ENCODE data around the gene CKS2. TPM values are rescaled to one million over a fixed set of nuclear protein-coding genes. Genes with fewer than 3 reads are reported as not detected.
"Not testable (repeated sequence)": the region's sequence is repeated elsewhere in the genome, so short reads cannot be mapped to it uniquely, and the experiment has no call there.

CKS2 gene
- total and polyA plus RNA-seq, 10 donors, result 9.2 to 142 (median 20.3) TPM

- TF ChIP-seq POLR2A (IDR thresholded peaks at IDR 0.05) (no peak), POLR2AphosphoS5 (IDR thresholded peaks at IDR 0.05) (no peak)
- TF ChIP-seq, protein P1, sequence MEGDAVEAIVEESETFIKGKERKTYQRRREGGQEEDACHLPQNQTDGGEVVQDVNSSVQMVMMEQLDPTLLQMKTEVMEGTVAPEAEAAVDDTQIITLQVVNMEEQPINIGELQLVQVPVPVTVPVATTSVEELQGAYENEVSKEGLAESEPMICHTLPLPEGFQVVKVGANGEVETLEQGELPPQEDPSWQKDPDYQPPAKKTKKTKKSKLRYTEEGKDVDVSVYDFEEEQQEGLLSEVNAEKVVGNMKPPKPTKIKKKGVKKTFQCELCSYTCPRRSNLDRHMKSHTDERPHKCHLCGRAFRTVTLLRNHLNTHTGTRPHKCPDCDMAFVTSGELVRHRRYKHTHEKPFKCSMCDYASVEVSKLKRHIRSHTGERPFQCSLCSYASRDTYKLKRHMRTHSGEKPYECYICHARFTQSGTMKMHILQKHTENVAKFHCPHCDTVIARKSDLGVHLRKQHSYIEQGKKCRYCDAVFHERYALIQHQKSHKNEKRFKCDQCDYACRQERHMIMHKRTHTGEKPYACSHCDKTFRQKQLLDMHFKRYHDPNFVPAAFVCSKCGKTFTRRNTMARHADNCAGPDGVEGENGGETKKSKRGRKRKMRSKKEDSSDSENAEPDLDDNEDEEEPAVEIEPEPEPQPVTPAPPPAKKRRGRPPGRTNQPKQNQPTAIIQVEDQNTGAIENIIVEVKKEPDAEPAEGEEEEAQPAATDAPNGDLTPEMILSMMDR (IDR thresholded peaks at IDR 0.05 in 8 of 11, conservative IDR thresholded peaks at IDR 0.05 in 3 of 11), result no peak
- no peaks in the 10 kb centered on the region for H3K36me3 ChIP-seq
- H3K9me3 ChIP-seq, result peaks cover 0 to 4% (median under 1%) of the 10 kb centered on the region in 8 donors
- H3K4me1 ChIP-seq, result peaks cover 0 to 7% (median 0%) of the 10 kb centered on the region in 6 donors
- intact Hi-C loops (cut with DNase I; ENCODE audit: low total_unique reads), result no loop called here
- H3K27ac ChIP-seq, result no peak overlapping the region
- no peak for DNase-seq
- H3K27me3 ChIP-seq (replicated peaks in 1 of 7), result no peaks in the 10 kb centered on the region
- no peak overlapping the region for H3K4me3 ChIP-seq
- 78 to 89% (median 82%) methylated on average over 2 of the region's 2 CpGs for WGBS, 5 donors
These were observed 29.9 kb upstream of the CKS2 start for GRCh38 chr9:89281106-89281505.

DNA sequence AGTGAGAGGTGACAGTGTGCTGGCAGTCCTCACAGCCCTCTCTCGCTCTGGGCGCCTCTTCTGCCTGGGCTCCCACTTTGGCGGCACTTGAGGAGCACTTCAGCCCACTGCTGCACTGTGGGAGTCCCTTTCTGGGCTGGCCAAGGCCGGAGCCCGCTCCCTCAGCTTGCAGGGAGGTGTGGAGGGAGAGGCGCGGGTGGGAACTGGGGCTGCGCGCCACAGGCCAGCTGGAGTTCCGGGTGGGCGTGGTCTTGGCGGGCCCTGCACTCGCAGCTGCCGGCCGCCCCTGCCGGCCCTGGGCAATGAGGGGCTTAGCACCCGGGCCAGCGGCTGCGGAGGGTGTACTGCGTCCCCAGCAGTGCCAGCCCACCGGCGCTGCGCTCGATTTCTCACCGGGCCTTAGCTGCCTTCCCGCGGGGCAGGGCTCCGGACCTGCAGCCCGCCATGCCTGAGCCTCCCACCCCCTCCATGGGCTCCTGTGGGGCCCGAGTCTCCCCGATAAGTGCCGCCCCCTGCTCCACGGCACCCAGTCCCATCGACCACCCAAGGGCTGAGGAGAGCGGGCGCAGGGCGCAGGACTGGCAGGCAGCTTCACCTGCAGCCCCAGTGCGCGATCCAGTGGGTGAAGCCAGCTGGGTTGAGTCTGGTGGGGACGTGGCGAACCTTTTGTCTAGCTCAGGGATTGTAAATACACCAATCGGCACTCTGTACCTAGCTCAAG lies 28.6 kb upstream of the CKS2 start:
- H3K27ac ChIP-seq; H3K27me3 ChIP-seq (replicated peaks in 1 of 7); H3K36me3 ChIP-seq; intact Hi-C loops (cut with DNase I; ENCODE audit: low total_unique reads); H3K9me3 ChIP-seq; H3K4me1 ChIP-seq: not testable (repeated sequence)
- WGBS, 5 donors, result 34 to 79% (median 57%) methylated on average over 9 to 42 of the region's 42 CpGs
- peak; percentile 76 for DNase-seq
- peak overlapping the region in 6 of 8 donors; percentile 20 to 59 (median 27) for H3K4me3 ChIP-seq

DNA sequence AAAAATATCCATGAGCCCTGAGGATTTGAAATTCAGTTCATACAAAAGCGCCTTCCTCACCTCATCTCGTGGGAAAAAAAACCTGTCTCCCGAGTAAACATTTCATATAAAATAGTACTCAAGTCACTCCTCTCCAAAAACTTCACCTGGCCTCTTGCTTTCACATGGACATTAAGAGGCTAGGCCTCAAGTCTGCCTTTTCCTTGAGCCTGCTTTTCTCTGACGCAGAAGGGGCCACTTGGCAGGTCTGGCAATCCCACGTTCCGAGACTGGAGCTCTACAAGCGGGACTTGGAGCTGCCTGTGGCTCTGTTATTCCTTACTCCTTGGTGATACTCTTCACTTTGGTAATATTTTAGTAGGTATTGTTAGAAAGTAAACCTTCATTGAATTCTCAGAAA lies 26.9 kb upstream of the CKS2 start:
- Histone ChIP-seq H3K9me3 (no peaks in the 10 kb centered on the region), H3K4me3 (no peak overlapping the region), H3K4me1 (no peaks in the 10 kb centered on the region), H3K27ac (no peak overlapping the region), H3K36me3 (no peaks in the 10 kb centered on the region), H3K27me3 (replicated peaks in 1 of 7) (no peaks in the 10 kb centered on the region)
- intact Hi-C loops (cut with DNase I; ENCODE audit: low total_unique reads), result no loop called here
- TF ChIP-seq POLR2AphosphoS5 (IDR thresholded peaks at IDR 0.05) (no peak), POLR2A (IDR thresholded peaks at IDR 0.05) (no peak)
- TF ChIP-seq, protein P1 (IDR thresholded peaks at IDR 0.05 in 8 of 11, conservative IDR thresholded peaks at IDR 0.05 in 3 of 11), result no peak
- WGBS, 5 donors, result 91 to 97% (median 95%) methylated on average over 7 of the region's 7 CpGs
- DNase-seq, result no peak

GRCh38 chr9:89291741-89292140 lies 19.3 kb upstream of the CKS2 start:
- Histone ChIP-seq H3K4me1 (no peaks in the 10 kb centered on the region), H3K27me3 (replicated peaks in 1 of 7) (no peaks in the 10 kb centered on the region), H3K9me3 (peaks cover 0 to 11% (median 9%) of the 10 kb centered on the region in 8 donors), H3K27ac (no peak overlapping the region), H3K4me3 (no peak overlapping the region), H3K36me3 (no peaks in the 10 kb centered on the region)
- TF ChIP-seq POLR2A (IDR thresholded peaks at IDR 0.05), result no peak
- TF ChIP-seq POLR2AphosphoS5 (IDR thresholded peaks at IDR 0.05), result no peak
- WGBS, 5 donors, result 91 to 97% (median 96%) methylated on average over 2 of the region's 2 CpGs
- DNase-seq, result no peak
- intact Hi-C loops (cut with DNase I; ENCODE audit: low total_unique reads), result no loop called here

DNA sequence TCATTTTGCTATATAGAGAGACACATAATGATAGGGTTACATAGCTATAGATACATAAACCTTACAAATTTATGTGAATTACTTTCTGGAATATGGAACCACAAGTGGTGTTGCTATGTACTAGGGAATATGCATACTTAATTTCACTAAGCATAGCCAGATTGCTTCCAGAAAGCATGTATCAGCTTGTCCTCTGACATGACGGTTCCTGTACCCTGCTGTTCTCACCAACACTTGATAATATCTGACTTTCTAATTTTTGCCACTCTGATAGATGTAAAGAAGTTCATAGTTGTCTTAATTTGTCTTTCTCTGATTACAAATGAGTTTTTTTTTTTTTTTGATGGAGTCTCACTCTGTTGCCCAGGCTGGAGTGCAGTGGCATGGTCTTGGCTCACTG lies 18.0 kb upstream of the CKS2 start:
- intact Hi-C loops (cut with DNase I; ENCODE audit: low total_unique reads), result no loop called here
- no peak for DNase-seq
- WGBS, 5 donors, result 93 to 97% (median 96%) methylated on average over 1 of the region's 1 CpG
- Histone ChIP-seq H3K27ac (no peak overlapping the region), H3K9me3 (peaks cover 0 to 11% (median 9%) of the 10 kb centered on the region in 8 donors), H3K27me3 (replicated peaks in 1 of 7) (no peaks in the 10 kb centered on the region), H3K4me1 (no peaks in the 10 kb centered on the region), H3K36me3 (no peaks in the 10 kb centered on the region), H3K4me3 (no peak overlapping the region)
- TF ChIP-seq, protein P1 (IDR thresholded peaks at IDR 0.05 in 8 of 11, conservative IDR thresholded peaks at IDR 0.05 in 3 of 11), result no peak
- no peak for TF ChIP-seq POLR2A (IDR thresholded peaks at IDR 0.05)
- TF ChIP-seq POLR2AphosphoS5 (IDR thresholded peaks at IDR 0.05), result no peak

All from spleen (tissue), 11 donors.